ENCODE measurements around the gene COL5A1. TPM values are rescaled to one million over a fixed set of nuclear protein-coding genes. Genes with fewer than 3 reads are reported as not detected.
A peak's percentile ranks its signal among the peaks of the same experiment; 100 is the strongest.

COL5A1 gene
- 10 to 100 TPM; 51.9 to 78.3 (median 62.4) TPM for total RNA-seq

DNA sequence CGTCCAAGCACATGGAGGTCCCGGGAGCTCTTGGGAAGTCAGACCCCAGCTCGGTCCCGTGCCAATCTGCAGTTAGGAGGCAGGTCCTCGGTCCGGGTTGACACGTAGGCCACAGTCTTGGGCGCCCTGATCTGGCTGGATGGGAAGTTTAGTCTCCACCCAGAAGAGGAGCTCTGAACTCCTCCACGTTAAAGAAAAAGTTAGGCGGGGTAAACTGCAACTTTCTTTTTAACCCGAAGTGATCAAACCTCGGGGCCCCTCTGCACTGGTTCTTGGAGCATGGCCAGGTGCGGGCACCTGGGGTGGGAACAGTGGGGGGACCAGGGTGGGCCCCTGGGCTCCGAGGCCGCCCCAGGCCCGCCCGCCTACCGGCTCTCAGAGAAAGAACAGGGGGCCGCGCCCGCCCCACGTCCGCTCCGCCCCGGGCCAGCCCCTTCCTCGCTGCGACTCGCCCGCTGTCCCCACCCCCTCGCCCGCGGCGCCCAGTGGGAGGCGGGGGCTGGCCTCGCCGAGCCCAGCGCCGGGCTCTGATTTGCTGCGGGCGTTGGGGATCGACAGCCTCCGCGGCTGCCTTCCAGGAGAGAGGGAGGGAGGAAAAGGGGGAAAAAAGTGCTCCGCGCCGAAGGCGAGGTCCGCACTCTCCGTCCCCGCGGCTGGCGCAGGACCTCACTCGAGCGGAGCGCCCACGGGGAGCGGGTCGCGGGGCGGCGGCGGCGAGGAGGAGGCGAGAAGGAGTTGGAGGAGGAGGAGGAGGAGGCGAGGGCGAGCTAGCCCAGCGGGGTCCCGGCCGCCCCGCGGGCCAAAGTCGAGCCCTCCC lies at the start of gene COL5A1:
Gene COL5A1 (plus strand): TSS at position 631 of the 817 bp plus-strand sequence. CDS start 385 bp downstream, outside the sequence.
- peak; percentile 32 to 95 for TF ChIP-seq EP300 (IDR thresholded peaks at IDR 0.05)
- TF ChIP-seq, protein P1, sequence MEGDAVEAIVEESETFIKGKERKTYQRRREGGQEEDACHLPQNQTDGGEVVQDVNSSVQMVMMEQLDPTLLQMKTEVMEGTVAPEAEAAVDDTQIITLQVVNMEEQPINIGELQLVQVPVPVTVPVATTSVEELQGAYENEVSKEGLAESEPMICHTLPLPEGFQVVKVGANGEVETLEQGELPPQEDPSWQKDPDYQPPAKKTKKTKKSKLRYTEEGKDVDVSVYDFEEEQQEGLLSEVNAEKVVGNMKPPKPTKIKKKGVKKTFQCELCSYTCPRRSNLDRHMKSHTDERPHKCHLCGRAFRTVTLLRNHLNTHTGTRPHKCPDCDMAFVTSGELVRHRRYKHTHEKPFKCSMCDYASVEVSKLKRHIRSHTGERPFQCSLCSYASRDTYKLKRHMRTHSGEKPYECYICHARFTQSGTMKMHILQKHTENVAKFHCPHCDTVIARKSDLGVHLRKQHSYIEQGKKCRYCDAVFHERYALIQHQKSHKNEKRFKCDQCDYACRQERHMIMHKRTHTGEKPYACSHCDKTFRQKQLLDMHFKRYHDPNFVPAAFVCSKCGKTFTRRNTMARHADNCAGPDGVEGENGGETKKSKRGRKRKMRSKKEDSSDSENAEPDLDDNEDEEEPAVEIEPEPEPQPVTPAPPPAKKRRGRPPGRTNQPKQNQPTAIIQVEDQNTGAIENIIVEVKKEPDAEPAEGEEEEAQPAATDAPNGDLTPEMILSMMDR (IDR thresholded peaks at IDR 0.05): peak in 4 of 5 experiments; percentile 26 to 80 (median 47)
- peak; percentile 84 to 86 for TF ChIP-seq POLR2A (IDR thresholded peaks at IDR 0.05)
- Histone ChIP-seq H3K27me3 (no peaks in the 10 kb centered on the region), H3K4me1 (peaks cover 0 to 73% (median 24%) of the 10 kb centered on the region in 4 donors), H3K27ac (peak within 1 kb of the TSS; percentile 86 to 97 (median 92)), H3K36me3 (no peaks in the 10 kb centered on the region), H3K9me3 (no peaks in the 10 kb centered on the region), H3K4me3 (peak within 1 kb of the TSS; percentile 56 to 84 (median 74))
- 1 to 8% methylated on average over 13 to 72 of the region's 72 CpGs for WGBS, 2 donors
- DNase-seq (ENCODE audit: low spot score in 2 of 2): peak; percentile 82 to 86

DNA sequence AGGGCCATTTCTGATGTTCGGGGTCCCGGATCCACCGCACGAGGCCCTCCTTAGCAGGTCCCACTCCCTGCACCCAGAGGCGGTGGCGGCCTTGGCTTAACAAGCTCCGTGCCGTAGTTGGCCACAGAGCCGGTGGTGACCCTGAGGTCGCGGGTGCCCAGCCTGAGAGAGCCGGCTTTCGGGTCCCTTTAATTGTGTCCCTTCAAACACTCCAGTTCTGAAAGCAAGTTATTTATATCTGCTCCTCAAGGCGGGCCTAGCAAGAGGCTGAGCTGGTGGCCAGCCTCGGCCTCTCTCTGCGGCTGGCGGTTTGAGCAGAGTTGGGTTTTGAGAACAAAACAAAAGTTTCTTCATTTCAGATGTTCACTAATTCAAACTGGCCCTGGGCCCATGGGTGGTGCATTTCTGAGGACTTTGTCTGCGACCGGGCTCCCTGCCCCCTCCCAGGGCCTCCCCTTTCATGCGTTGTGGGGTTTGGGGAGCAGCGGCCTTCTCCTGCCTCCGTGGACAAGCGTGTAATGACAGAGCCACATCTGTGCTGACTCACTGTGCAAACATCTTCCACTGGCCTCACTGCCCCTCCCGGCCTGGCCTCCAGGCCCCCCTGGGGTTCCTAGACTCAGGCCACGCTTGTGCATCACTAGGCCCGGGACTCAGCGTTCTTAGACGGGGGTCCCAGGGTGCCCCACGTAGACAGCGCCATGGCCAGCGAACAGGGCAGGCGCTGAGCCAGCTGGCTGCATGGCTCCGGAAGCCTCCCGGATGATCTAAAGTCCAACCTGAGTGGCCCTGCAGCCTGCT lies 49.4 kb upstream of the COL5A1 start:
- H3K27ac ChIP-seq: peak overlapping the region; percentile 65 to 89 (median 78)
- 31 to 39% methylated on average over 31 to 34 of the region's 34 CpGs for WGBS, 2 donors
- peak; percentile 61 to 70 for DNase-seq (ENCODE audit: low spot score in 2 of 2)

DNA sequence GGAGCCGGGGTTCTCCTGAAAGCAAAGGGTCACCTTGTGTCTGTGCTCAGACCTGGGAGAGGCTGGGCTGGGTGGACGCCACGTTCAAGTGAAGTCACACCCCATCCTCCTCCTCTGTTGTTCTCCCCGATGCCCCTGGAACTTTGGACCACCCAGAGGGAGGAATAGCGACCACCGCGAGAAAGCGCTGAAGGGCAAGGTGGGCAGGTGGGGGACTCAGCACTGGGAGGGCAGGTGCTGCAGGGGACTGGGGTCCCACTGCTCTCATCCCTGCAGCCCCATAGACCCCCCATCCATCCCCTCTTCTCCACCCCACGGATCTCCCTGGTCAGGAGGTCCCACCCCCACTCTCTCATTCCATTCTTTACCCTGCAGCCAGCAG lies 48.8 kb upstream of the COL5A1 start:
- H3K4me3 ChIP-seq: no peak overlapping the region
- no peaks in the 10 kb centered on the region for H3K36me3 ChIP-seq
- peak overlapping the region in 3 of 4 donors; percentile 74 to 89 (median 82) for H3K27ac ChIP-seq
- TF ChIP-seq POLR2A (IDR thresholded peaks at IDR 0.05) (no peak), EP300 (IDR thresholded peaks at IDR 0.05) (no peak)
- TF ChIP-seq, protein P1 (IDR thresholded peaks at IDR 0.05): no peak
- no peak for DNase-seq (ENCODE audit: low spot score in 2 of 2)
- H3K27me3 ChIP-seq: no peaks in the 10 kb centered on the region
- H3K9me3 ChIP-seq: no peaks in the 10 kb centered on the region
- H3K4me1 ChIP-seq: peaks cover 0 to 35% (median 23%) of the 10 kb centered on the region in 4 donors
- 67 to 76% methylated on average over 8 to 9 of the region's 9 CpGs for WGBS, 2 donors

More for the DNA sequence above, 49.4 kb upstream of the COL5A1 start:
- peaks cover 0 to 33% (median 23%) of the 10 kb centered on the region in 4 donors for H3K4me1 ChIP-seq
- H3K27me3 ChIP-seq: no peaks in the 10 kb centered on the region
- TF ChIP-seq POLR2A (IDR thresholded peaks at IDR 0.05): no peak
- TF ChIP-seq EP300 (IDR thresholded peaks at IDR 0.05): peak in 1 of 2 donors; percentile 49
- H3K36me3 ChIP-seq: no peaks in the 10 kb centered on the region
- no peak overlapping the region for H3K4me3 ChIP-seq
- no peaks in the 10 kb centered on the region for H3K9me3 ChIP-seq

DNA sequence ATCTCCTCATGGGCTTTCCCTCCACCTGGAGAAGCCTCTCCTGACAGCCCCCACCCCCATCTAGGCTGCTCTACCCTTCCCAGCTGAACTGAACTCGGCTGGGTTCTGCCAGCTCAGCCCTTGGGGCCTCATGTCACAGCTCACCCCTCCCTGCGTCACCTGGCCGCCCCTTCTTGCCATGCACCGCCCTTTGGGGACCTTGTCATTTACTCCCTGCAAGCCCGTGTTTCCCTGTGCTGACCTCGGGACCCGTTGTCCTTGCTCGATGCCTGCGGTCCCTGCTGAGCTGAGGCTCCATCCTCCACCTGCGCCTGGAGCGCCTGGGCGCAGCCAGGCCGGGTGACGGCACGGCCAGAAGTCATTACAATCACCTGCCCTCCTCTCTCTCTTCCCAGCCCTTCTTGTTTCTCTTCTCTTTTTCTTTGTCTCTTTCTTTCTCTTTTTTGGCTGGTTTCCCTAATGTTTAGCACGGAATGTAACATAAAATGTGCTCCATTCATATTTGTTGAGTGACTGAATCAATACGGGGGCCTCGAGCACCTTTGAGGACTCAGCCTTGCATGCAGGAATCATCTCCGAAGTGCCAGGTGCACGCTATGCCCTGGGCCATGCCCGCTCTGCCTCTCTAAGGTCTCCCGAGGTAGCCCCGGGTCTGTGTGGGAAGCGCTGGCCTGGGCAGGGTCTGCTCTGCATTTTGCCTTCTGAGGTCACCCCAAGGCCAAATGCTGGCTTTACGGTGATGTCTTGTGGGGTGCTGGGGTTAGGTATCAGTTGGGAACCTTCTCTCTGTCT lies 48.1 kb upstream of the COL5A1 start:
- TF ChIP-seq POLR2A (IDR thresholded peaks at IDR 0.05) (no peak), EP300 (IDR thresholded peaks at IDR 0.05) (no peak)
- TF ChIP-seq, protein P1 (IDR thresholded peaks at IDR 0.05): no peak
- peak overlapping the region in 2 of 4 donors; percentile 74 to 82 for H3K27ac ChIP-seq
- H3K4me3 ChIP-seq: no peak overlapping the region
- WGBS, 2 donors: 80 to 82% methylated on average over 25 of the region's 25 CpGs
- no peaks in the 10 kb centered on the region for H3K9me3 ChIP-seq
- no peaks in the 10 kb centered on the region for H3K27me3 ChIP-seq
- no peak for DNase-seq (ENCODE audit: low spot score in 2 of 2)
- no peaks in the 10 kb centered on the region for H3K36me3 ChIP-seq
- H3K4me1 ChIP-seq: peaks cover 0 to 42% (median 23%) of the 10 kb centered on the region in 4 donors

All from tibial nerve (tissue), 4 donors.